CD4-positive, alpha-beta T cell (primary cell): ENCODE measurements around the gene HSD3B2. TPM values are rescaled to one million over a fixed set of nuclear protein-coding genes. Genes with fewer than 3 reads are reported as not detected.

Source experiments
- ATAC-seq: fragments of 200-7000 bp; cut with Tn5 transposase; one replicate; pipeline ENCODE4 v1.10.0; 2022; ENCODE audit warnings: mild to moderate bottlenecking; ENCODE audit not compliant: poor library complexity
- CTCF ChIA-PET: fragments of 350-600 bp; sonication (Branson Sonifier 250); formaldehyde crosslinking; loops from one replicate; lab custom pipeline; 2021; ENCODE audit warnings: antibody characterized with exemption, inconsistent platforms; lab: Charles Lee
- POLR2A ChIA-PET: fragments of 350-600 bp; sonication (Branson Sonifier 250); formaldehyde crosslinking; loops from one replicate; lab custom pipeline; 2021; ENCODE audit warnings: antibody characterized with exemption, inconsistent platforms; lab: Charles Lee
- DNase-seq, 14 experiments: peaks; one replicate each; pipeline ENCODE4 v3.0.0-alpha.2; 2013 to 2020; ENCODE audit warnings: mixed read lengths in 2 of 14
- H3K27ac ChIP-seq, 2 donors: one replicate each; pipeline versions ENCODE4 v1.5.1 to v1.7.0; 2013; ENCODE audit warnings: low read length in 2 of 2, low read depth in 1 of 2, mild to moderate bottlenecking in 1 of 2
- H3K27me3 ChIP-seq, 2 experiments: 1 replicate in 1 of 2; 2 replicates in 1 of 2; pipeline versions ENCODE4 v1.6.1 to v1.7.0; 2013; ENCODE audit warnings: low read length in 2 of 2, control low read depth in 1 of 2, mild to moderate bottlenecking in 1 of 2, moderate library complexity in 1 of 2; ENCODE audit not compliant: insufficient read depth in 2 of 2, control insufficient read depth in 1 of 2
- H3K36me3 ChIP-seq: one replicate; pipeline ENCODE4 v1.6.1; 2013; ENCODE audit warnings: low read length, control low read depth; ENCODE audit not compliant: insufficient read depth
- H3K4me1 ChIP-seq: one replicate; pipeline ENCODE4 v1.6.1; 2013; ENCODE audit warnings: low read length, control low read depth; ENCODE audit not compliant: insufficient read depth
- H3K4me3 ChIP-seq: one replicate; pipeline ENCODE4 v1.5.1; 2013; ENCODE audit warnings: mild to moderate bottlenecking, low read length, moderate library complexity
- H3K9me3 ChIP-seq, 2 experiments: 1 replicate in 1 of 2; 2 replicates in 1 of 2; pipeline versions ENCODE4 v1.6.1 to v1.7.0; 2013; ENCODE audit warnings: low read length in 2 of 2, mild to moderate bottlenecking in 2 of 2, control low read depth in 1 of 2, moderate library complexity in 1 of 2; ENCODE audit not compliant: control insufficient read depth in 1 of 2, insufficient read depth in 1 of 2
- H3K27ac Mint-ChIP-seq: one replicate; pipeline ENCODE4 v1.8.0; 2020; ENCODE audit warnings: mixed read lengths
- H3K27me3 Mint-ChIP-seq: one replicate; pipeline ENCODE4 v1.8.0; 2021; ENCODE audit warnings: mixed read lengths
- H3K36me3 Mint-ChIP-seq: one replicate; pipeline ENCODE4 v1.8.0; 2021; ENCODE audit warnings: low read depth, mixed read lengths
- H3K4me1 Mint-ChIP-seq: one replicate; pipeline ENCODE4 v1.8.0; 2021; ENCODE audit warnings: low read depth, mixed read lengths
- H3K4me3 Mint-ChIP-seq: one replicate; pipeline ENCODE4 v1.8.0; 2020; ENCODE audit warnings: mild to moderate bottlenecking, mixed read lengths
- H3K9me3 Mint-ChIP-seq: one replicate; pipeline ENCODE4 v1.8.0; 2020; ENCODE audit warnings: mixed read lengths
- CTCF ChIP-seq: fragments of 200-600 bp; IDR thresholded peaks from one replicate; pipeline ENCODE4 v1.8.0; 2022; ENCODE audit warnings: antibody characterized with exemption, mild to moderate bottlenecking
- intact Hi-C, 2 experiments: fragments of 100-400 bp; cut with DNase I in 1 of 2; cut with micrococcal nuclease in 1 of 2; formaldehyde crosslinking; loops; one replicate each; pipeline versions ENCODE4 v1.15.1 to v1.9.0; 2023 to 2025; cut with DNase I, micrococcal nuclease
- total RNA-seq, 174 experiments: library from RNA in 2 of 174; stranded (reverse) in 2 of 174; gene quantifications; one replicate each; pipeline ENCODE4 v1.2.3 and lab custom pipeline; 2021 to 2026

Gene HSD3B2
- total RNA-seq, 2 experiments from 2014 or later, result not detected

GRCh38 chr1:119419109-119419508, 4.2 kb downstream of the HSD3B2 start:
- H3K4me1 ChIP-seq, result no peaks in the 10 kb centered on the region
- H3K27ac Mint-ChIP-seq, result no peak overlapping the region
- no peaks in the 10 kb centered on the region for H3K36me3 Mint-ChIP-seq
- H3K4me3 ChIP-seq, result no peak overlapping the region
- H3K9me3 ChIP-seq, result no peaks in the 10 kb centered on the region
- ChIA-PET POLR2A (no interaction called here), CTCF (no interaction called here)
- no peaks in the 10 kb centered on the region for H3K4me1 Mint-ChIP-seq
- TF ChIP-seq CTCF, result no peak
- no peaks in the 10 kb centered on the region for H3K27me3 ChIP-seq
- H3K9me3 Mint-ChIP-seq, result no peaks in the 10 kb centered on the region
- intact Hi-C loops, result no loop called here
- H3K27ac ChIP-seq, result no peak overlapping the region
- H3K4me3 Mint-ChIP-seq, result no peak overlapping the region
- no peaks in the 10 kb centered on the region for H3K36me3 ChIP-seq
- H3K27me3 Mint-ChIP-seq, result no peaks in the 10 kb centered on the region
- ATAC-seq (no peak), DNase-seq (no peak)

- Histone ChIP-seq H3K27ac (no peak overlapping the region), H3K36me3 (no peaks in the 10 kb centered on the region), H3K4me3 (no peak overlapping the region), H3K9me3 (no peaks in the 10 kb centered on the region), H3K27me3 (no peaks in the 10 kb centered on the region), H3K4me1 (no peaks in the 10 kb centered on the region)
- intact Hi-C loops, result no loop called here
- no peak for DNase-seq
- no peak for TF ChIP-seq CTCF
- Mint-ChIP-seq H3K9me3 (no peaks in the 10 kb centered on the region), H3K27me3 (no peaks in the 10 kb centered on the region), H3K36me3 (no peaks in the 10 kb centered on the region), H3K4me3 (no peak overlapping the region), H3K27ac (no peak overlapping the region), H3K4me1 (no peaks in the 10 kb centered on the region)
- ChIA-PET CTCF (no interaction called here), POLR2A (no interaction called here)
- ATAC-seq, result no peak
Observed at GRCh38 chr1:119420638-119421037, 5.7 kb downstream of the HSD3B2 start.

- no peak for TF ChIP-seq CTCF
- Histone ChIP-seq H3K27ac (no peak overlapping the region), H3K9me3 (no peaks in the 10 kb centered on the region), H3K27me3 (no peaks in the 10 kb centered on the region), H3K4me3 (no peak overlapping the region), H3K4me1 (no peaks in the 10 kb centered on the region), H3K36me3 (no peaks in the 10 kb centered on the region)
- H3K9me3 Mint-ChIP-seq, result no peaks in the 10 kb centered on the region
- intact Hi-C loops, result no loop called here
- DNase-seq (no peak), ATAC-seq (no peak)
- peaks cover 6% of the 10 kb centered on the region for H3K27me3 Mint-ChIP-seq
- ChIA-PET CTCF (no interaction called here), POLR2A (no interaction called here)
- no peak overlapping the region for H3K4me3 Mint-ChIP-seq
- H3K36me3 Mint-ChIP-seq, result no peaks in the 10 kb centered on the region
- no peak overlapping the region for H3K27ac Mint-ChIP-seq
- no peaks in the 10 kb centered on the region for H3K4me1 Mint-ChIP-seq
Observed at GRCh38 chr1:119422631-119423030, 7.7 kb downstream of the HSD3B2 start.
